ENCODE data around the gene CHPF.

GRCh38 chr2:219506153-219506801 is 37.3 kb downstream of the CHPF start:
- TF ChIP-seq ZNF785 (tag by site-specific recombination; IDR thresholded peaks at IDR 0.05): no peak
- no peak for TF ChIP-seq ZBTB20 (tag by site-specific recombination; IDR thresholded peaks at IDR 0.05)

Measured in HEK293 (cell line).